ENCODE data around the gene IL17REL.
A peak's percentile ranks its signal among the peaks of the same experiment; 100 is the strongest.
"Not testable (repeated sequence)": the region's sequence is repeated elsewhere in the genome, so short reads cannot be mapped to it uniquely, and the experiment has no call there.

The IL17REL gene

DNA sequence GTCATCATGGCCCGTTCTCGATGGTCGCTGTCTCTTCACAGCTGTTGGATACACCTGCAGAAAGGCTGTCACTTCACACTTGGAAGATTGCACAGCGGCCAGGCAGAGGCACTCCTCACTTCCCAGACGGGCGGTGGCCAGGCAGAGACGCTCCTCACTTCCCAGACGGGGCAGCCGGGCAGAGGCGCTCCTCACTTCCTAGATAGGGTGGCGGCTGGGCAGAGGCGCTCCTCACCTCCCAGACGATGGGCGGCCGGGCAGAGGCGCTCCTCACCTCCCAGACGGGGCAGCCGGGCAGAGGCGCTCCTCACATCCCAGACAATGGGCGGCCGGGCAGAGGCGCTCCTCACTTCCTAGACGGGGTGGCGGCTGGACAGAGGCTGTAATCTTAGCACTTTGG is 22.7 kb downstream of the IL17REL start:
- not testable (repeated sequence) for DNase-seq (ENCODE audit: low read depth, low spot score)

DNA sequence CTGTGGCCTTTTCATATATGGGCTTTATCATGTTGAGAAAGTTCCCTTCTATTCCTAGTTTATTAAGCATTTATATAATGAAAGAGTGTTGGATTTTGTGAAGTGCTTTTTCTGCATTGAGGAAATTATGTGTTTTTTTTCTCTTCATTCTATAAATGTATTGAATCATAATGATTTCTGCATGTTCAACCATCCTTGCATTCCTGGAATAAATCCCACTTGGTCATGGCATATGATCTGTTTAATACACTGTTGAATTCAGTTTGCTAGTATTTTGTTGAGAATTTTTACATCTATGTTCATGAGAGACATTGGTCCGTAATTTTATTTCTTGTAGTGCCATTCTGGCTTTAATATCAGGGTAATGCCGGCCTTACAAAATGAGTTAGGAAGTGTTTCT is 26.2 kb downstream of the IL17REL start:
- no peak for DNase-seq (ENCODE audit: low read depth, low spot score)

DNA sequence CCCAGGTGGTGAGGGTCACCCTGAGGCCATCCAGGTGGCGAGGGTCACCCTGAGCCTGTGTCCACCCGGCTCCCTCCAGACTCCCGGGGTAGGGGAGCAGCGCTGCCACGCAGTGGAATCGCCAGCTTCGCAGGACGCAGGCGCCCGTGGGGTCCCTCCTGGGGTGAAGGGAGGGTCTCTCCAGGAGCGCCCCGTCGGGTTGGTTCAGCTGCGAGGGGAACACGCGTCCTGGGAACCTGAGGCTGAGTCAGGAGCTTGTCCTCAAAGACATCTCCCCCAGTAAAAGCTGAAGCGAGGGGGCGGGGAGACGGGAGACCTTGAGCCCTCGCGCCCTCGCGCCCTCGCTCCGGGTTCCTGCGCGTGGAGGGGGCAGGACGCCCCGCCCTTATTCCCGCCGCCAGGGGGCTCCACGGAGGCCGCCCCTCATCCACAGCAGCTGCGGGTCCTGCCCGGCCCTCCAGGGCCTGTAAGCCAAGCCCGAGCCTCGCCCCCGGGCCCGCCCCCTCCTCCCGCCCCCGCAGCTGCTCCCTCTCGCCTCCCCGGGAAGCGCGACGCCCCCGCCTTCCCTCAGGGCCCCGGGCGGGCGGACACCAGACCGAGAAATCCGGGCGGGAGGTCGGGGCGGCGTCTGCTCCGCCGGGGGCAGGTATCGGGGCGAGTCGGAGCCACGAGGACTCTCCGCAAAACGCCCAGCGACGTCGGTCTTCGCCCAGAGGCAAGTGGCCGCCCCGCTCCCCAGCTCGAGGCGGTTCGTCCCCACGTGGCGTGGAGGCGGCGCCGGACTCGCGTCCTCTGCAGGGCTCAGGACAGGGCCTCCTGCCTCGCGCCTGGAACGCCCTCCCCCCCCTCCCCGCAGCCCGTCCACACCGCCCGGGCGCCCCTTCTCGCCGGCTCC is 29.2 kb downstream of the IL17REL start:
- no peak for DNase-seq (ENCODE audit: low read depth, low spot score)

- not testable (repeated sequence) for DNase-seq (ENCODE audit: low read depth, low spot score)
These were observed 30.8 kb downstream of the IL17REL start for GRCh38 chr22:49981799-49982198.

DNA sequence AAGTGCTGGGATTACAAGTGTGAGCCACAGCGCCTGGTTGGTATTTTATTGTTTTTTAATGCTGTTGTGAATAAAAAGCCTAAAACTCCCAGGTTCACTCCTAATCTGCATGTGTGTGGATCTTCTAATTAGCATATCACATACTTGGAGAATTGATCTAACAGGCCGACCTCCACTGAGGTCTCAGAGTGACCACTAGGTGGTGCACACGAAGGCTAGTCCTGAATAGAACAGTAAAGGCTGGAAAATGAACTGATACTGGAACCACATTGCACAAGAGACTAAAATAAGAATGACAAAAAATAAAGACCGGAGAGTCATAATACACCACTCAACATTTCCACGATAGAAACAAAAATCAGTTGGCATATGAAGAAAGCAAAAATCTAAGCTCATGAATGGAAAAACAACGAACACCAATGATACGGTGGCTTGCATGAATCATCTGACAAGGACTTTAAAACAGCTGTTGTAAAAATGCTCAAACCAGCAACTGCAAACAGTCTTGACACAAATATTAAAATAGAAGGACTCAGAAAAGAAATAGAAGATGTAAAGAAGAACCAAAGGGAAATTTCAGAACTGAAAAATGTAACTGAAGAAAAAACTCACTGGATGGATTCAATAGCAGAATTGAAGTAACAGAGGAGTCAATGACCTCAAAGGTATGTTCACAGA is 32.8 kb downstream of the IL17REL start:
- no peak for DNase-seq (ENCODE audit: low read depth, low spot score)

DNA sequence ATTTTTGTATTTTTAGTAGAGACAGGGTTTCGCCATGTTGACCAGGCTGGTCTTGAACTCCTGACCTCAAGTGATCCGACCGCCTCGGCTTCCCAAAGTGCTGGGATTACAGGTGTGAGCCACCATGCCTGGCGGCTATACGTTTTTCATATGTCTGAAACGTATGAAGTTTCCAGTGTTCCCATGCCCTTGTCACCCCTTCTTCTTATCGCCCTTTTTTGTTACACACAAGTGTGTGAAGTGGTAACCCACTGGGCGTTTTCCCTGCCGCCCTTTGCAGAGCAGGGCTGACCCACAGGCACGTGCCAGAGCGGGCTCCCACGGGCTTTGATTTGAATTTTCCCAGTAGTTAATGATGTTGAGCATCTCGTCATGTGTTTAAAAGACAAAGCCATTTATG is 35.0 kb downstream of the IL17REL start:
- no peak for DNase-seq (ENCODE audit: low read depth, low spot score)

DNA sequence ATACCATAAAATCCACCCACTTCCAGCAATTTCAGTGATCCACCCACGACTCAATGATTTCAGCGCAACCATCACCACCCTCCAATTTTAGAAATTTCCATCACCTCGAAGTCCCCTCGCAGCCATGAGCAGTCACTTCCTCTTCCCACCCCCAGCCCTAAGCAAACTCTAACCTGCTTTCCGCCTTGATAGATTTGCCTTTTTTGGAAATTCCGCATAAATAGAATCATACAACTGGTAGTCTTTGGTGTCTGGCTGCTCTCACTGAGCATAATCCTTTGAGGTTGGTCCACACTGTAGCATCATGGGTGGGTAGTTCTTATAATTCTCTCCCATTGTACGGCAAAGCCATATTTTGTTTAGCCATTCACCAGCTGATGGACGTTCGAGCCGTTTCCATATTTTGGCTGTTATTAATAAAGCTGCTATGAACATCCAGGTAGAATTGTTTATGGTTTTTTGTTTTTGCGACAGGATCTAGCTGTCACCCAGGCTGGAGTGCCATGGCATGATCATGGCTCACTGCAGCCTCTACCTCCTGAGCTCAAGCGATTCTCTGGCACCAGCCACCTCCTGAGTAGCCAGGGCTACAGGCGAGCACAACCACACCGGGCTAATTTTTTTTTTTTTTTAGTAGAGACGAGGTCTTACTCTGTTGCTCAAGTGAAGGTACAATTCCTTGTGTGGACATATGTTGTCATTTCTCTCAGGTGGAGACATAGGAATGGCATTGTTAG is 36.0 kb downstream of the IL17REL start:
- no peak for DNase-seq (ENCODE audit: low read depth, low spot score)

DNA sequence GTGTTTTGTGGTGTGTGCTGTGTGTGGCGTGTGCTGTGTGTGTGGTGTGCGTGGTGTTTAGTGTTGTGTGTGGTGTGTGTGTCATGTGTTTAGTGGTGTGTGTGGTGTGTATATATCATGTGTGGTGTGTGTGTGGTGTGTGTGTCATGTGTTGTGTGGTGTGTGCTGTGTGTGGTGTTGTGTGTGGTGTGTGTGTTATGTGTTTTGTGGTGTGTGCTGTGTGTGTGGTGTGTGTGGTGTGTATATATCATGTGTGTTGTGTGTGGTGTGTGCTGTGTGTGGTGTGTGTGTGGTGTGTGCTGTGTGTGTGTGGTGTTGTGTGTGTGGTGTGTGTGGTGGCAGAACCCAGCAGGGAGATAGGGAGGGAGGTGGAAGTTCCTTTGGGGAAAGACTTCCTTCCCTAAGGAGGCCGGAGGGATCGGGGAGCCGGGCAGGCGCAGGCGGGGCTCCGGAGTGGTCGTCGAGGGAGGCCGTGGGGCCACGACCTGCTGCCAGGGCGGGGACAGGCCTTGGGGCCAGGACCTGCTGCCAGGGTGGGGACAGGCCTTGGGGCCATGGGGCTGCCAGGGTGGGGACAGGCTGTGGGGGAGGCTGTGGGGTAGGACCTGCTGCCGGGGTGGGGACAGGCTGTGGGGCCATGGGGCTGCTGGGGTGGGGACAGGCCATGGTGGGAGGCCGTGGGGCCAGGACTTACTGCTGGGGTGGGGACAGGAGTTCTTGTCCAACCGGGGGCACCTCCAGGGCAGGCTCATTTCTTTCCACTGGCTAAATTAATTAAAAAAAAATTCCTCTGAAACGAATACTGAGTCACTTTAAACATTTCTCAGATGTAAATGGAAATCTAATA is 36.8 kb downstream of the IL17REL start:
- no peak for DNase-seq (ENCODE audit: low read depth, low spot score)

DNA sequence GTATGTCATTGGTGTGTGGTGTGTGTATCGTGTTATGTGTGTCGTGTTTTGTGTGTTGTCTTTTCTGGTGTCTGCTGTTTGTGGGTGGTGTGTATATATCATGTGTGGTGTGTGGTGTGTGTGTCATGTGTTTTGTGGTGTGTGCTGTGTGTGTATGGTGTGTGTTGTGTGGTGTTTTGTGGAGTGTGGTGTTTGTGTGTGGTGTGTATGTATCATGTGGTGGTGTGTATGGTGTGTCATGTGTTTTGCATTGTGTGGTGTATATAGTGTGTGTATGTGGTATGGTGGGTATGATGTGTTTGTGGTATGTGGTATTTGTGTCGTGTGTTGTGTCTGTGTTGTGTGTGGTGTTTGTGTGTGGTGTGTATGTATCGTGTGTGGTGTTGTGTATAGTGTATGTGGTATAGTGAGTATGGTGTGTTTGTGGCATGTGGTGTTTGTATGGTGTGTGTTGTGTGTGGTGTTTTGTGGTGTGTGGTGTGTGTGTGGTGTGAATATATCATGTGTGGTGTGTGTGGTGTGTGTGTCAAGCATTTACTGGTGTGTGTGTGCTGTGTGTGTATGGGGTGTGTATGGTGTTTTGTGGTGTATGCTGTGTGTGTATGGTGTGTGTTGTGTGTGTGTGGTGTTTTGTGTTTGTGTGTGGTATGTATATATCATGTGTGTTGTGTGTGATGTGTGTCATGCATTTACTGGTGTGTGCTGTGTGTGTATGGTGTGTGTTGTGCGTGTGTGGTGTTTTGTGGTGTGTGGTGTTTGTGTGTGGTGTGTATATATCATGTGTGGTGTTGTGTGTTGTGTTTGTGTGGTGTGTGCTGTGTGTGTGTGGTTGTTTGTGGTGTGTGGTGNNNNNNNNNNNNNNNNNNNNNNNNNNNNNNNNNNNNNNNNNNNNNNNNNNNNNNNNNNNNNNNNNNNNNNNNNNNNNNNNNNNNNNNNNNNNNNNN is 39.3 kb downstream of the IL17REL start:
- no peak for DNase-seq (ENCODE audit: low read depth, low spot score)

DNA sequence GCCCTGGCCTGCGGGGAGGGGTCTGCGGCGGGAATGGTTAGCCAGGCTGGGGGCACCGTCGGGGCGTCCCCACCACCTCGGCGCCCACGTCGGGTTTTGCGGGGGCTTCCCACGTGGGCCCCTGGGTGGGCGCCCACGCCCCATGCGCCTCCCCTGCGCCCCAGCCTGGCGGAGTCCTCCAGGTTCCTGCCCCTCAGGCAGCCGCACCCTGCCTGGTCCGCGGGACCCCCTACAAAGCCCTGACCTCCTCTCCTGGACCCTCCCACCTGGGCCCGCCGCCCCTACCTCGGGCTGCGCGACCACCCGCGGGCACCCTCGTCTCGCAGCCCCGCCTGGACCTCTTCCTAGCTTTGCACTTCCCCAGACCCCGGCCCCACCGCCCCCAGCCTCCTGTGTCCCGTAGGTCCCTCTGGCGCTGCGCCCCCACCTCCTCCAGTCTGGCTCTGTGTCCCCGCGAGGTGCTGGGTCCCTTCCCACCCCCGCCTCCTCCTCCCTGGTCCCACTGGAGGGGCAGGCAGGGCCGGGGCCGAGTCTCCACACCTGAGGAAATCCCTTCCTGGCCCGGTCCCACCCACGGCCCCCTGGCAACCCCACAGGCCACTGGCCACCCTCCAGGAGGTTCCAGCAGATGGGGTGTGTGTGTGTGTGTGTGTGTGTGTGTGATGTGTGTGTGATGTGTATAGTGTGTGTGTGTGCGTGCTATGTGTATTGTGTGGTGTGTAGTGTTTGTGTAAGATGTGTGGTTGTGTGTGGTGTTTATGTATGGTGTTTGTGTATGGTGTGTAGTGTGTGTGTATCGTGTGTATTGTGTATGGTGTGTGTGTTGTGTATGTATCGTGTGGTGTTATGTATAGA is 40.2 kb downstream of the IL17REL start:
- DNase-seq (ENCODE audit: low read depth, low spot score): no peak

GRCh38 chr22:49971232-49972162 is 41.1 kb downstream of the IL17REL start:
- DNase-seq (ENCODE audit: low read depth, low spot score): no peak

DNA sequence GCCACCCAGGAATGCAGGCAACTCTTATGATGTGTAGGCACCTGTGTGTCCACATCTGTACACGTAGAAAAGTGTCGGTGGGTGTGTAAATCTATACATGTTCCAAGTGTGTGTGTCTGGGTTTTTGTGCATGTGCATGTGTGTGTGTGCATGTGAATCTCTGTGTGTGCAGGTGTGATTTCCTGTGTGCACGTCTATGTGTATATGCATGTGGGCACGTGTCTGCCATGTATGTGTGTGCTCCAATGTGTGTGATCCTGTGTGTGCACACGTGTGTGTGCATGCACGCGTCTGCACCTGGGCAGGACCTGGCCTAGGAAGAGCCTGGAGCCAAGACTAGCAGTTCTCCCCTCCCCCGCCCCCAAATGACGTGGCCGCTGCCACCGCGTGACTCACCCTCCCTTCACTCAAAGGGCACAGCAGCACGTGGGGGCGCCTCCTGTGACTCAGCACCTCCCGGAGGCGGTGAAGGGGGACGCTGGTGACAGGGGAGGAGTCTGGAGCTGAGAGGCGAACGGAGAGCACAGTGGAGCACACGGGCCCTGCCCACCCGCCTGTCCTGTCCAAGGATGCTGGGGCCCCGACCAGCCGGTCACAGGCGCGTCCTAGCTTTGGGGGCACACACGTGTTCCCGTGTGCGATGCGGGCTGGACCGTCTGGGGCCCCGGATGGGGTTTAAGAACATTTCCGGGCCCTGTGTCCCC is 41.9 kb downstream of the IL17REL start:
- DNase-seq (ENCODE audit: low read depth, low spot score): peak; percentile 70

- DNase-seq (ENCODE audit: low read depth, low spot score): no peak
These were observed 42.6 kb downstream of the IL17REL start for GRCh38 chr22:49969751-49970527.

- no peak for DNase-seq (ENCODE audit: low read depth, low spot score)
These were observed 43.5 kb downstream of the IL17REL start for GRCh38 chr22:49968831-49969661.

DNA sequence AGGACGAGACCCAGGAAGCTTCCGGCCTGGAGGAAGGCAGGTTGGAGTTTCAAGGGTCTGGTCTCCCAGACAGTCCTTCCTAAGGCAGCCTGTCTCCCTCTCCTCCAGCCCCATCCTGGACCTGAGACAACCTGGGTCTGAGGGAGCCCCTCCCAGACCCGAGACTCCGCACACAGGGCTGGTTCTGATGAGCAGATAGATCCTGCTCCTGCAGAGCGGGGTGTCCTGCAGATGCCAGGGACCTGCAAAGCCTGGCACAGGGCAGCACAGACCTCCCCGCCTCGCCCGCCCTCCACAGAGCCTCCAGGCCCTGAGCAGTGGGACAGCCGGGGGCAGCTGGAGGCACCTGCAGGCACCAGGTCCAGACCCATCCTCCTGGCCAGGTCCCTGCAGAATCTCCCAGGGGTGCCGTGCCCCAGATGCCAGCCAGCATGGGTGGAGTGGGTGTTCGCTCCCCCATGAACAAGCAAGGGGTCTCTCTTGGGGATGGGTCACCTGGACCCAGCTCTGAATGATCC is 44.2 kb downstream of the IL17REL start:
- no peak for DNase-seq (ENCODE audit: low read depth, low spot score)
